SK-N-DZ (cell line): Measurements from ENCODE around the gene CARD6.
"Not testable (repeated sequence)": the region's sequence is repeated elsewhere in the genome, so short reads cannot be mapped to it uniquely, and the experiment has no call there.

Experiments used
- DNase-seq: peaks from one replicate; pipeline ENCODE4 v3.0.0-alpha.2; 2015; ENCODE audit warnings: low spot score
- small RNA-seq, 2 experiments: library from RNA; depleted of rRNA; stranded (forward); fragments of <200 nt; gene quantifications; one replicate each; pipeline ENCODE3, GENCODE V24; 2014

The CARD6 gene

GRCh38 chr5:40873286-40873880 lies 32.2 kb downstream of the CARD6 start:
- no peak for DNase-seq

- DNase-seq = no peak
These were observed 34.8 kb downstream of the CARD6 start for GRCh38 chr5:40875958-40876357.

- no peak for DNase-seq
These were observed 36.3 kb downstream of the CARD6 start for GRCh38 chr5:40877371-40877988.

- peak; percentile 23 for DNase-seq
These were observed 38.2 kb downstream of the CARD6 start for GRCh38 chr5:40879163-40879942.

DNA sequence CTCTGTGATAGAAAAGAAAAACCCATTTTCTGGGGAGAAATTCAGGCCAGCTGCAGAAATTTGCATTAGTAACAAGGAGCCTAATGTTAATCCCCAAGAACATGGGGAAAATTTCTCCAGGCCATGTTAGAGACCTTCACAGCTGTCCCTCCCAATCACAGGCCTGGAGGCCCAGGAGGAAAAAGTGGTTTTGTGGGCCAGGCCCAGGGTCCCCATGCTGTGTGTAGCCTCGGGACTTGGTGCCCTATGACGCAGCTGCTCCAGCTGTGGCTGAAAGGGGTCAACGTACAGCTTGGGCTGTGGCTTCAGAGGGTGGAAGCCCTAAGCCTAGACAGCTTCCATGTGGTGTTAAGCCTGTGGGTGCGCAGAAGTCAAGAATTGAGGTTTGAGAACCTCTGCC lies 41.1 kb downstream of the CARD6 start:
- no peak for DNase-seq

DNA sequence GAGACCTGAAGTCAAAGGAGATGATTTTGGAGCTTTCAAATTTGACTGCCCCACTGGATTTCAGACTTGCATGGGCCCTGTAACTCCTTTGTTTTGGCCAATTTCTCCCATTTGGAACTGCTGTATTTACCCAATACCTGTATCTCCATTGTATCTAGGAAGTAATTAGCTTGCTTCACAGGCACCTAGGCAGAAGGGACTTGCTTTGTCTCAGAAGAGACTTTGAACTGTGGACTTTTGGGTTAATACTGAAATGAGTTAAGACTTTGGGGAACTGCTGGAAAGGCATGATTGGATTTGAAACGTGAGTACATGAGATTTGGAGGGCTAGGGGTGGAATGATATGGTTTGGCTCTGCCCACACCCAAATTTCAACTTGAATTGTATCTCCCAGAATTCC lies 41.9 kb downstream of the CARD6 start:
- not testable (repeated sequence) for DNase-seq

GRCh38 chr5:40895440-40896425 lies 54.6 kb downstream of the CARD6 start:
- not testable (repeated sequence) for DNase-seq

GRCh38 chr5:40904205-40904993 lies 63.2 kb downstream of the CARD6 start:
- peak; percentile 67 for DNase-seq

- DNase-seq = no peak
These were observed 63.8 kb downstream of the CARD6 start for GRCh38 chr5:40904994-40905306.

DNA sequence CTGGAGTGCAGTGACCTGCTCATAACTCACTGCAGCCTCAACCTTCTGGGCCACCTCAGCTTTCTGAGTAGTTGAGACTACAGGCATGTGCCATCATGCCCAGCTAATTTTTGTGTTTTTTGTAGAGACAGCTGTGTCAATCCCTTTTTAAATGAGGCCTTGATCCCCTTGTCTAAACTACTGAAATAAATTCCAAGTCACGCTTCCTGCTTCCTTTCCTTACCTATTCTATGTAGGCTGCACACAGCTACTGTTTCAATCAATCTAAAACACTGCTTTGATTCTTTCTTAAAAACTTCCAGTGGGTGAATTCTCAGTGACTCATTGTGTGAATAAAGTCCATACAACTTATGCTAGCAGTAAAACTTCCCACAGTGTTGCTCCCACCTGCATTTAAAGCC lies 65.2 kb downstream of the CARD6 start:
- DNase-seq = no peak

- peak; percentile 13 for DNase-seq
These were observed 68.1 kb downstream of the CARD6 start, which contains the start of gene C7 for GRCh38 chr5:40909264-40909663. Gene C7, plus strand, starts transcription at chr5:40909497. Its CDS starts 114 bp downstream, at chr5:40909611.

DNA sequence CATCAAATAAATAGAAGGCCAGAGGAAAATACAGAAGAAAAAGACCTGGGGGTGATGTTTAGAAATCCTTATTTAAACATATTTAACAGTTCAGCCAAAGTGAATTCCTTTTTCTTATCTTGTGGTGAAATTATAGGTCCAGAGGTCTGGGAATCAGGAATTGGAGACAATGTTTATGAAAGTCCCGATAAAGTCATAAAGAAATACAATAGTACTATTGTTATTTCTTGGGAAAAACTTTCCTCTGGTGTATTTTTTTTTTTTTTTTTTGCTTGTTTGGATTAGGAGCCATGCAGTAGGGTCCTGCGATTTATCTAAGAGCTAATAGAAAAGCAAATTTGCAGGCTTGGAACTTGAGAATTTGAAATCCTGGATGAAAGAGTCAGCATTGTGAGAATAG lies 68.6 kb downstream of the CARD6 start:
- DNase-seq = no peak

Small RNA genes lying within 50 kb of the gene (small RNA-seq; reads per million reads assigned to genes)
- gene SNORD72 = 16.3 to 130 reads per million in 2 experiments
